GM21381 (cell line): Measurements from ENCODE around the gene FKBP2.

Experiments
- ATAC-seq: cut with Tn5 transposase; IDR thresholded peaks from one replicate; pipeline ENCODE4 v1.9.1; 2021; ENCODE audit warnings: mild to moderate bottlenecking, moderate library complexity; ENCODE audit not compliant: unreplicated experiment

FKBP2 gene

GRCh38 chr11:64218628-64219353 lies 22.1 kb upstream of the FKBP2 start:
- ATAC-seq = no peak

DNA sequence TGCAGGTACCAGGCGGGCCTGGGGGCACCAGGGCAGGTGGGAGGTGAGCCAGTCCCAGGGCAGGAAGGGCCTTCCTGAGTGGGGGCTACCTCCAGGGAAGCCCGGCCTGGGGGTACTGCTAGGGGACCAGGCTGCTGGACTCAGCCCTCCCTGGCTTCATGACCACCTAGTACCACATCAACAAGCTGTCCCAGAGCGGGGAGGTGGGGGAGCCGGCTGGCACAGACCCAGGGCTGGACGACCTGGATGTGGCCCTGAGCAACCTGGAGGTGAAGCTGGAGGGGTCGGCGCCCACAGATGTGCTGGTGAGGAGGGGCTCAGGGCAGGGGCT lies 21.6 kb upstream of the FKBP2 start:
- no peak for ATAC-seq

DNA sequence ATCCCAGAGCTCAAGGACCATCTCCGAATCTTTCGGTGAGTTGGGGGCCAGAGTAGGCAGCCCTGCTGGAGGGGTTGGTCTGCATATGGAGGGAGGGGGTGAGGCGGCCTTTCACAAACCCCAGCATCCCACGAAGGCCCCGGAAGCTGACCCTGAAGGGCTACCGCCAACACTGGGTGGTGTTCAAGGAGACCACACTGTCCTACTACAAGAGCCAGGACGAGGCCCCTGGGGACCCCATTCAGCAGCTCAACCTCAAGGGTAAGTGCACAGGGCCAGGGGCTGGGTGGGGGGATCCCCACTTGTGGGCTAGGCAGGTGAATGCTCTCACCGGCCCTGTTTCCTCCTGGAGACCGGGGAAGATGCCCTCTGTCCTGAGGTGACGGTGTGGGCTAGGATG lies 21.1 kb upstream of the FKBP2 start:
- no peak for ATAC-seq

- no peak for ATAC-seq
These were observed 20.6 kb upstream of the FKBP2 start for GRCh38 chr11:64220271-64220670.

DNA sequence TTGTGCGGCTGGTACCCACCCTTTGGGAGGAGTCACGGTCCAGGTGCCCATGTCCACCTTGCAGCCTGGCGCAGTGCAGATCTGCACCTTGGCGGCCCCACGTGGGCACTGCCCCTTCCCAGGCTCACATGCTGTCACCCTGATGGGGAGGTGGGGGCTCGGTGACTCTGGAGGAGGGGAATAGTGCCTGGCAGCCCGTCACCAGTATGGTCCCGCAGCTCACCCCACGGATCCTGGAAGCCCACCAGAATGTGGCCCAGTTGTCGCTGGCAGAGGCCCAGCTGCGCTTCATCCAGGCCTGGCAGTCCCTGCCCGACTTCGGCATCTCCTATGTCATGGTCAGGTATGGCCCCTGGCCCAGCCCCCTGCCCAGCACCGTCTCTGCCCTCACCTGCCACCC lies 20.1 kb upstream of the FKBP2 start:
- no peak for ATAC-seq

DNA sequence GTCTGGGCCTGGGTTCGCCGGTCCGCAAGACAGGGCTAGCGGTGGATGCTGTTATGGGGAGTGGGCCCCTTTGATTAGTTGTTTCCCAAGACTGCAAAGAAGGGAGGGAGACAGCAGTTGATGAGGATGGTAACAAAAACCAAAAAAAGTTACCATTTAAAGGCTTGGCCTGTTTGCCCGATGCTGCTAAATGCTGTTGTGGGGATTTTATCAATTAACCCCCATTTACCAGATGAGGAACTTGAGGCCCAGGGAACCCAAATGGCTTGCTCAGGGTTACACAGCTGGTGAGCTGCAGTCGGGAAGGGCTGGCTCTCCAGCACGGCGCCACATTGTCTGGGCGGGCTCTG lies 18.3 kb upstream of the FKBP2 start:
- no peak for ATAC-seq

DNA sequence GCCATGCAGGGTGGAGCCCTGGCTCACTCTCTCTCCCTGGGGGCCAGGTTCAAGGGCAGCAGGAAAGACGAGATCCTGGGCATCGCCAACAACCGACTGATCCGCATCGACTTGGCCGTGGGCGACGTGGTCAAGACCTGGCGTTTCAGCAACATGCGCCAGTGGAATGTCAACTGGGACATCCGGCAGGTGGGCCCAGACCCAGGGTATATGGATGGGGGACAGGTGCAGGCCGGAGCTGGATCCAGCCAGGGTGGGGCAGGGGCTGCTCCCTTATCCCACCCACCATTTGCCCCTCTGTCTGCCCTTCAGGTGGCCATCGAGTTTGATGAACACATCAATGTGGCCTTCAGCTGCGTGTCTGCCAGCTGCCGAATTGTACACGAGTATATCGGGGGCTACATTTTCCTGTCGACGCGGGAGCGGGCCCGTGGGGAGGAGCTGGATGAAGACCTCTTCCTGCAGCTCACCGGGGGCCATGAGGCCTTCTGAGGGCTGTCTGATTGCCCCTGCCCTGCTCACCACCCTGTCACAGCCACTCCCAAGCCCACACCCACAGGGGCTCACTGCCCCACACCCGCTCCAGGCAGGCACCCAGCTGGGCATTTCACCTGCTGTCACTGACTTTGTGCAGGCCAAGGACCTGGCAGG lies 17.8 kb upstream of the FKBP2 start:
- ATAC-seq = no peak

DNA sequence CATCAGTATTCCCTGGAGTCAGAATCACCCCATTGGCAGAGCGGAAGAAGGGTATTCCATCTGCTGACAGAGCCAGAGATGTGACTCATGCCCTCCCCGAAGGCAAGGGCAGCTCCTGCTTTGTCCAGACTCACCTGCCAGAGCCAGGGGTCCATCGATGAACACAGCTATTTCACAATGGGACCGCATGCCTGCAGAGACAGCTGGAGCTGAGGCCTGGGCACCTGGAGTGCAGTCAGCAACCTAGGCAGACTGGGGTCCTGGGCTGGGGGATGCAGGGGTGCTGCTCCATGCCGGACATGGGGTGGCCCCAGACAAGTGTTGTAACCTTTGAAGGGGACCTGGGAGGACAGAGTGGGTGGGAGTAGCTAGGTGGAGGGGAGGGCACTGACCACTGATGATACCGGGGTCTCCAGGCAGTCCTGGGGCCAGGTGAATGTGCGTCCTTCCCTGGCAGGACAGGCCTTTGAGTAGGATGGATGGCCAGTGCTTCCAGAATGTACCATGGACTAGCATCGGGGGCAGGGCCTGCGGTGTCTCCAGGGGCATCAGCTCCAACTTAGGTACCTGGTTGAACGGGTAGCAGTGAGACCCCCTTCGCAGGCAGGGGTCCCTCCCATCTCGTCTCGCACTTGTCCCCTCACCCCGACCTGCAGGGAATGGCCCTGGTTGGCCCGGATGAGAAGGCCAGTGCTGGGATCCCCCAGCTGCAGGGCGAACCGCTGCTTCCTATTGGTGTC lies 16.6 kb upstream of the FKBP2 start:
- ATAC-seq = no peak

GRCh38 chr11:64224891-64225607 lies 15.8 kb upstream of the FKBP2 start:
- ATAC-seq = no peak

- ATAC-seq = peak; percentile 54
These were observed 15.0 kb upstream of the FKBP2 start, which contains the start of the genes NUDT22 and TRPT1 for GRCh38 chr11:64225608-64226506. Gene NUDT22, plus strand, starts transcription at chr11:64226274. Its CDS starts 379 bp downstream, at chr11:64226653. Gene TRPT1, minus strand, starts transcription at chr11:64226186. Its CDS starts 326 bp downstream, at chr11:64225860.

GRCh38 chr11:64226507-64227051 lies 14.3 kb upstream of the FKBP2 start:
- ATAC-seq = peak; percentile 24

- no peak for ATAC-seq
These were observed 13.4 kb upstream of the FKBP2 start for GRCh38 chr11:64227405-64227956.

DNA sequence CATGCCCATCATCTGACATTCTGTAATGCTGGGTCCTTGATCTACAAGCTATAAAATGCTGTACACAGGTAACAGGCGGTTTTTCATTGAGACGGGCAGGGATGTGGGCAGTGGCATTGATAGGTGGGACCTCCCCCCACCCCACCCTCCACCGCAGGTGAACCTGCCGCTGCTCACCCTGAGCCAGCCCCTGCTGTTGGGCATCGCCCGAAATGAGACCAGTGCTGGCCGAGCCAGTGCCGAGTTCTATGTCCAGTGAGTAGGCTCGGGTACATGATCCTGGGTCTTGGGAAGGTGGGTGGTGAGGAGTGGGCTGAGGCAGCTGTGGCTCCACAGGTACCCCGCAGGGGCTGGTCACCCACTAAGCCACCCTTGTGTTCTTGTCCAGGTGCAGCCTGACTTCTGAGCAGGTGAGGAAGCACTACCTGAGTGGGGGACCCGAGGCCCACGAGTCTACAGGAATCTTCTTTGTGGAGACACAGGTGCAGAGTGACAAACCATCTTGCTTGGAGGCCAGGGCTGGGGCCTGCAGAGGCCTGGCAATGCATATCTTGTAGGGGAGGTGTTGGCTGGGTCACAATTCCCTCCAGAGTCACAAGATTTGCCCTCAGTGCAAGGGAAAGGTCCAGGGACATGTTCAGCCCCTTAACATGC lies 11.7 kb upstream of the FKBP2 start:
- ATAC-seq = no peak

GRCh38 chr11:64229744-64230170 lies 11.1 kb upstream of the FKBP2 start:
- no peak for ATAC-seq

DNA sequence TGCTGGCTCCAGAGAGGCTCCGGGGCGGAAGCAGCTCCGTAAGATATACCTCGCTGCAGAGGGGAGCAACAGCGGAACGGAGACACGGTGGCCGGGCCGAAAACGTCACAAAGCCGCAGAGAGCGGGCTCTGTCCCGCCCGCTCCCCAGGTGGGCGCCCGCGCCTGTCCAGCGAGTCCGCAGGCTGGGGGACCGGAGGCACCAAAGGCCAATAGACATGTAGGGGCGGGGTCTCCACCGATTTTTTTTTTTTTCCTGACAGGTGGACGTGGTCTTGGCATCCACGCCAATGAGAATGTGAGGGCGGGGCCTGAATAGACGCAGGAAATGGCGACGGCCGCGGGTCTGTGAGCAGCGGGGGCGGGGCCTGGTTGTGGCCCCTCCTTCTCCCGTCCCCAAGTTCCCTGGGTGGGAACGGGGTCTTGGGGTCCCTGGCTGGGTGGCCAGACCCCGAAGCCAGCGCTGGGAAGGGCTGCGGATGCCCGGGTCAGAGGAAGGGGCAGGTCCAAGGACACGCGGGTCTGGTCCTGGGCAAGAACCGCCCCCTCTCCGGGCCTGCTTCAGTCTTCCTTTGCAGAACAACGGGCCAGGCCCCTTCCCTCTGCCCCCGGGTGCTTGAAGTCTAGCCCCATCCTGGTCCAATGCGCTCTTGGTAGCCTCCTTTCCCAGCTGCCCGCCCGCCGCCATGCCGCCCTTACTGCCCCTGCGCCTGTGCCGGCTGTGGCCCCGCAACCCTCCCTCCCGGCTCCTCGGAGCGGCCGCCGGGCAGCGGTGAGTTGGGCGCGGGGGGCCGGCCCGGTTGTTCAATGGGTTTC lies 10.5 kb upstream of the FKBP2 start, which contains the start of gene DNAJC4:
Gene DNAJC4, plus strand, starts transcription at position 378 of the 814 bp plus-strand sequence. Its CDS starts 307 bp downstream, at position 685.
- ATAC-seq = peak; percentile 46

GRCh38 chr11:64230985-64231365 lies 9.9 kb upstream of the FKBP2 start:
- no peak for ATAC-seq

GRCh38 chr11:64231546-64231945 lies 9.3 kb upstream of the FKBP2 start:
- no peak for ATAC-seq
